GM12878 (cell line): ENCODE measurements around the gene FLAD1. TPM values are rescaled to one million over a fixed set of nuclear protein-coding genes. Genes with fewer than 3 reads are reported as not detected.

ENCODE experiments used
- ATAC-seq: fragments of 200-7000 bp; cut with Tn5 transposase; 3 replicates; pipeline ENCODE4 v1.9.1; 2020; ENCODE audit warnings: mild to moderate bottlenecking, moderate library complexity
- BruUV-seq: library from RNA; stranded (reverse); fragments of 400-500 nt; replicated peaks from 2 replicates; lab custom pipeline; 2021; lab: Mats Ljungman, UMichigan
- CTCF ChIA-PET: fragments of 300-600 bp; sonication (Branson Sonifier 250); formaldehyde crosslinking; extraction: SDS; loops from one replicate; lab custom pipeline; 2021; ENCODE audit warnings: inconsistent platforms; lab: Yijun Ruan, JAX
- POLR2A ChIA-PET: fragments of 350-600 bp; formaldehyde crosslinking; extraction: SDS; loops from one replicate; lab custom pipeline; 2021; ENCODE audit warnings: inconsistent platforms; lab: Charles Lee
- RAD21 ChIA-PET: fragments of 300-600 bp; sonication (Branson Sonifier 250); formaldehyde crosslinking; loops from one replicate; lab custom pipeline; 2023; ENCODE audit warnings: antibody characterized with exemption; ENCODE audit not compliant: unreplicated experiment; lab: Charles Lee
- SMC1A ChIA-PET: fragments of 300-600 bp; sonication (Branson Sonifier 250); formaldehyde crosslinking; loops from one replicate; lab custom pipeline; 2023; ENCODE audit not compliant: unreplicated experiment, uncharacterized antibody; lab: Charles Lee
- DNase-seq: peaks from one replicate; pipeline ENCODE4 v3.0.0-alpha.2; 2011; ENCODE audit warnings: low read depth, low spot score
- FAIRE-seq: peaks from 3 replicates; lab custom pipeline; 2011; peaks lifted over from hg19 to GRCh38; lab: Jason Lieb, UNC
- H2AFZ ChIP-seq: 2 replicates; pipeline ENCODE4 v1.6.0; 2011; ENCODE audit warnings: low read depth, low read length, control low read depth; ENCODE audit not compliant: control insufficient read depth
- H3K27ac ChIP-seq: 2 replicates; pipeline ENCODE4 v1.5.1; 2011; ENCODE audit warnings: control low read depth; ENCODE audit not compliant: control insufficient read depth, insufficient read depth
- H3K27me3 ChIP-seq, 2 experiments: replicated peaks in 1 of 2; 2 replicates each; pipeline versions ENCODE4 v1.6.0 to v1.6.1; 2011; ENCODE audit warnings: low read length in 1 of 2; ENCODE audit not compliant: control insufficient read depth in 2 of 2, insufficient read depth in 2 of 2
- H3K36me3 ChIP-seq, 2 experiments: 2 replicates each; pipeline ENCODE4 v1.5.1; 2011; ENCODE audit warnings: low read length in 1 of 2; ENCODE audit not compliant: control insufficient read depth in 2 of 2, insufficient read depth in 2 of 2
- H3K4me1 ChIP-seq: 2 replicates; pipeline ENCODE4 v1.6.1; 2011; ENCODE audit warnings: mild to moderate bottlenecking, low read length, moderate library complexity, mixed read lengths; ENCODE audit not compliant: control insufficient read depth, insufficient read depth
- H3K4me2 ChIP-seq: 2 replicates; pipeline ENCODE4 v1.6.0; 2011; ENCODE audit warnings: control low read depth; ENCODE audit not compliant: control insufficient read depth, insufficient read depth
- H3K4me3 ChIP-seq: fragments of 200-600 bp; sonication (generic); 2 replicates; pipeline ENCODE4 v1.5.1; 2016
- H3K79me2 ChIP-seq: 2 replicates; pipeline ENCODE4 v1.6.0; 2011; ENCODE audit warnings: low read length; ENCODE audit not compliant: control insufficient read depth, insufficient read depth
- H3K9ac ChIP-seq: 2 replicates; pipeline ENCODE4 v1.8.0; 2011; ENCODE audit warnings: low read length, control low read depth, mixed read lengths; ENCODE audit not compliant: control insufficient read depth, insufficient read depth
- H3K9me3 ChIP-seq: replicated peaks from 3 replicates; pipeline ENCODE4 v1.5.1; 2011; ENCODE audit warnings: mild to moderate bottlenecking, low read length; ENCODE audit not compliant: control insufficient read depth, insufficient read depth
- H4K20me1 ChIP-seq: 2 replicates; pipeline ENCODE4 v1.6.0; 2011; ENCODE audit not compliant: control insufficient read depth, insufficient read depth
- ATF7 ChIP-seq: fragments of 450-650 bp; IDR thresholded peaks from 2 replicates; pipeline ENCODE4 v1.6.1; 2016; ENCODE audit warnings: low read depth, mild to moderate bottlenecking
- BACH1 ChIP-seq: fragments of 450-650 bp; IDR thresholded peaks from 2 replicates; pipeline ENCODE4 v1.6.1; 2017; ENCODE audit warnings: mild to moderate bottlenecking, borderline replicate concordance
- GABPA ChIP-seq: IDR thresholded peaks from 2 replicates; pipeline ENCODE4 v1.6.1; 2014; ENCODE audit warnings: antibody characterized with exemption, low read depth, mild to moderate bottlenecking, inconsistent platforms
- GATAD2B ChIP-seq: fragments of 450-650 bp; conservative IDR thresholded peaks from 2 replicates; pipeline ENCODE4 v1.6.1; 2017; ENCODE audit warnings: low read depth, mild to moderate bottlenecking, moderate library complexity
- HDGF ChIP-seq: fragments of 450-650 bp; IDR thresholded peaks from 2 replicates; pipeline ENCODE4 v1.6.1; 2016; ENCODE audit warnings: antibody characterized with exemption
- MAX ChIP-seq: IDR thresholded peaks from 2 replicates; pipeline ENCODE4 v1.6.1; 2012; ENCODE audit warnings: low read depth, low read length, improper control_type of control experiment
- MXI1 ChIP-seq: fragments of 150-350 bp; IDR thresholded peaks from 2 replicates; pipeline ENCODE4 v1.6.1; 2011; ENCODE audit warnings: low read depth, mild to moderate bottlenecking, inconsistent platforms, low read length, improper control_type of control experiment
- NFIC ChIP-seq: IDR thresholded peaks from 2 replicates; pipeline ENCODE4 v1.6.1; 2012; ENCODE audit warnings: low read depth, mild to moderate bottlenecking, inconsistent platforms, low read length, moderate library complexity
- PBX3 ChIP-seq: IDR thresholded peaks from 2 replicates; pipeline ENCODE4 v1.6.1; 2011; ENCODE audit warnings: mild to moderate bottlenecking, low read depth, low read length, moderate library complexity; ENCODE audit not compliant: insufficient replicate concordance
- POLR2AphosphoS2 ChIP-seq: IDR thresholded peaks from 2 replicates; pipeline ENCODE4 v1.6.1; 2011; ENCODE audit warnings: low read depth, mild to moderate bottlenecking, low read length, improper control_type of control experiment, moderate library complexity
- POLR2AphosphoS5 ChIP-seq: IDR thresholded peaks from 2 replicates; pipeline ENCODE4 v1.6.1; 2011; ENCODE audit warnings: mild to moderate bottlenecking, low read length, inconsistent platforms
- RAD51 ChIP-seq: fragments of 450-650 bp; IDR thresholded peaks from 2 replicates; pipeline ENCODE4 v1.6.1; 2016; ENCODE audit warnings: moderate library complexity, mild to moderate bottlenecking, inconsistent platforms
- SIN3A ChIP-seq: IDR thresholded peaks from 2 replicates; pipeline ENCODE4 v1.6.1; 2012; ENCODE audit warnings: low read depth, low read length, improper control_type of control experiment
- SIX5 ChIP-seq: IDR thresholded peaks from 2 replicates; pipeline ENCODE4 v1.6.1; 2011; ENCODE audit warnings: mild to moderate bottlenecking, low read depth, low read length, moderate library complexity; ENCODE audit not compliant: severe bottlenecking
- SREBF2 ChIP-seq: IDR thresholded peaks from 2 replicates; pipeline ENCODE4 v1.6.1; 2012; ENCODE audit warnings: mild to moderate bottlenecking, low read length
- ZNF622 ChIP-seq: fragments of 450-650 bp; IDR thresholded peaks from 2 replicates; pipeline ENCODE4 v1.6.1; 2017; ENCODE audit warnings: mild to moderate bottlenecking, inconsistent platforms
- WGBS: methylation state at CpG from one replicate; pipeline ENCODE4 v1.1.6; 2016; ENCODE audit warnings: low lambda C conversion rate; ENCODE audit not compliant: insufficient replicate concordance, insufficient coverage; ENCODE audit errors: missing lambda C conversion rate; 5-methylcytosine and 5-hydroxymethylcytosine counted together
- in situ Hi-C: fragments of 300-500 bp; cut with MboI; formaldehyde crosslinking; loops from 9 replicates; pipeline ENCODE4 v1.14.3; 2018; ENCODE audit warnings: mixed read lengths
- intact Hi-C: fragments of 100-400 bp; cut with micrococcal nuclease; formaldehyde crosslinking; loops from one replicate; pipeline ENCODE4 v1.14.2; 2022; ENCODE audit not compliant: unreplicated experiment
- polyA plus RNA-seq, 11 experiments: library from polyadenylated mRNA; depleted of rRNA in 4 of 11; unstranded in 6 of 11; stranded (reverse) in 5 of 11; fragments of >200 nt; fragmentation: Nextera tagmentation in 4 of 11; fragmentation: Illumina TruSeq in 1 of 11; extraction: Ambion mirVana in 4 of 11; extraction: Trizol in 1 of 11; gene quantifications; 1 replicate in 1 of 11; 2 replicates in 10 of 11; pipeline versions ENCODE4 v1.2.1 to v1.2.3, GENCODE V29; 2011 to 2016; ENCODE audit warnings: inconsistent platforms in 2 of 11, missing spikeins in 2 of 11, low read depth in 1 of 11
- total RNA-seq, 4 experiments: library from RNA; depleted of rRNA in 3 of 4; stranded (reverse); fragments of >200 nt in 3 of 4; fragmentation: Illumina TruSeq in 1 of 4; extraction: Trizol in 1 of 4; gene quantifications; 2 replicates each; pipeline versions ENCODE4 v1.2.1 to v1.2.3, GENCODE V29; 2013 to 2021

FLAD1 gene
- total and polyA plus RNA-seq, 10 of the 15 experiments (the other 5 are each of a cell fraction or from before 2014, with no cell fraction given) = 22.9 to 93.4 (median 56.6) TPM

- no TSS peak for BruUV-seq
- ChIA-PET RAD21 (no interaction called here), CTCF (interaction anchor here (1.3 to 3.5 kb wide), 3 partner anchors 8 to 17 kb away, joined by 3 to 11 read pairs (median 5); partner anchors contain the start of genes CKS1B, FLAD1 and PBXIP1), POLR2A (interaction anchor here (0.6 to 1.6 kb wide), 2 partner anchors 10 to 188 kb away, joined by 3 to 4 read pairs; partner anchors contain the start of gene PBXIP1), SMC1A (interaction anchor here (1.0 kb wide), 1 partner anchor 22 kb away, joined by 3 read pairs; no protein-coding TSS in a partner anchor)
- H3K27me3 ChIP-seq = no peaks in the 10 kb centered on the region
- H3K4me3 ChIP-seq = no peak overlapping the region
- no peaks in the 10 kb centered on the region for H3K9me3 ChIP-seq
- TF ChIP-seq GATAD2B (no peak), HDGF (no peak), SIN3A (no peak), POLR2AphosphoS5 (no peak), GABPA (no peak), ZNF622 (no peak), POLR2AphosphoS2 (no peak), PBX3 (no peak), SIX5 (no peak), ATF7 (no peak), BACH1 (no peak), SREBF2 (no peak), MAX (no peak), RAD51 (no peak), MXI1 (no peak), NFIC (no peak)
- H2AFZ ChIP-seq = no peak overlapping the region
- intact Hi-C loops (no loop called here), in situ Hi-C loops (no loop called here)
- H3K4me1 ChIP-seq = peaks cover 15% of the 10 kb centered on the region
- no peak for ATAC-seq
- peaks cover 35% of the 10 kb centered on the region for H3K79me2 ChIP-seq
- peaks cover 12% of the 10 kb centered on the region in 2 experiments; a peak in 3 of 4 replicates for H3K36me3 ChIP-seq
- no peak for FAIRE-seq
- no peak for DNase-seq
- no peak overlapping the region for H3K4me2 ChIP-seq
- no peaks in the 10 kb centered on the region for H4K20me1 ChIP-seq
- no peak overlapping the region for H3K27ac ChIP-seq
- WGBS = 95% methylated on average over 7 of the region's 7 CpGs
- H3K9ac ChIP-seq = no peak overlapping the region
Measured at GRCh38 chr1:154966111-154966510, 17.0 kb upstream of the FLAD1 start.
